ENCODE measurements around the gene PCBP3.

DNA sequence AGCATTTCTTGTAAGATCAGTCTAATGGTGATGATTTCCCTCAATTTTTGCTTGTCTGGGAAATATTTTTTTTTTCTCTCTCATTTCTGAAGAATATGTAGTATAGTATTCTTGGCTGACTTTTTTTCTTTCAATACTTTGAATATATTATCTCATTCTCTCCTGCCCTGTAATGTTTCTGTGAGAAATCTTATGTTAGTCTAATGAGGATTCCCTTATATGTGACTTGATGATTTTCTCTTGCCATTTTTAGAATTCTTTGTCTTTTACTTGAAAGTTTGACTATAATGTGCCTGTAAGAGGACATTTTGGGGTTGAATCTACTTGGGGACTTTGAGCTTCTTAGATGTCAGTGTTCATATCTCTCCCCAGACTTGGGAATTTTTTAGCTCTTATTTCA, 40.0 kb upstream of the PCBP3 start:
- TF ChIP-seq, protein P1, sequence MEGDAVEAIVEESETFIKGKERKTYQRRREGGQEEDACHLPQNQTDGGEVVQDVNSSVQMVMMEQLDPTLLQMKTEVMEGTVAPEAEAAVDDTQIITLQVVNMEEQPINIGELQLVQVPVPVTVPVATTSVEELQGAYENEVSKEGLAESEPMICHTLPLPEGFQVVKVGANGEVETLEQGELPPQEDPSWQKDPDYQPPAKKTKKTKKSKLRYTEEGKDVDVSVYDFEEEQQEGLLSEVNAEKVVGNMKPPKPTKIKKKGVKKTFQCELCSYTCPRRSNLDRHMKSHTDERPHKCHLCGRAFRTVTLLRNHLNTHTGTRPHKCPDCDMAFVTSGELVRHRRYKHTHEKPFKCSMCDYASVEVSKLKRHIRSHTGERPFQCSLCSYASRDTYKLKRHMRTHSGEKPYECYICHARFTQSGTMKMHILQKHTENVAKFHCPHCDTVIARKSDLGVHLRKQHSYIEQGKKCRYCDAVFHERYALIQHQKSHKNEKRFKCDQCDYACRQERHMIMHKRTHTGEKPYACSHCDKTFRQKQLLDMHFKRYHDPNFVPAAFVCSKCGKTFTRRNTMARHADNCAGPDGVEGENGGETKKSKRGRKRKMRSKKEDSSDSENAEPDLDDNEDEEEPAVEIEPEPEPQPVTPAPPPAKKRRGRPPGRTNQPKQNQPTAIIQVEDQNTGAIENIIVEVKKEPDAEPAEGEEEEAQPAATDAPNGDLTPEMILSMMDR (IDR thresholded peaks at IDR 0.05): no peak
- TF ChIP-seq POLR2A (IDR thresholded peaks at IDR 0.05) (no peak), POLR2AphosphoS5 (IDR thresholded peaks at IDR 0.05) (no peak)
